Right lobe of liver (tissue), 6 donors: ENCODE data around the gene MYO15B. TPM values are rescaled to one million over a fixed set of nuclear protein-coding genes. Genes with fewer than 3 reads are reported as not detected.
A peak's percentile ranks its signal among the peaks of the same experiment; 100 is the strongest.

Experiments used
- ATAC-seq, 4 donors: fragments of 200-7000 bp; cut with Tn5 transposase; one replicate each; pipeline ENCODE4 v1.9.1; 2020; ENCODE audit warnings: mild to moderate bottlenecking in 4 of 4, moderate library complexity in 4 of 4
- DNase-seq, 3 donors: peaks; one replicate each; pipeline ENCODE4 v3.0.0-alpha.2; 2020
- H3K27ac ChIP-seq, 3 donors: fragments of 200-600 bp; one replicate each; pipeline ENCODE4 v1.8.0; 2022
- H3K27me3 ChIP-seq, 2 donors: fragments of 200-600 bp; one replicate each; pipeline ENCODE4 v1.8.0; 2022
- H3K36me3 ChIP-seq, 4 donors: fragments of 200-600 bp; sonication (generic) in 1 of 4; one replicate each; pipeline versions ENCODE4 v1.5.1 to v1.8.0; 2017 to 2022; ENCODE audit warnings: control low read depth in 1 of 4
- H3K4me1 ChIP-seq, 4 donors: fragments of 200-600 bp; sonication (generic) in 1 of 4; one replicate each; pipeline versions ENCODE4 v1.5.1 to v1.8.0; 2017 to 2022; ENCODE audit warnings: control low read depth in 1 of 4
- H3K4me3 ChIP-seq, 3 donors: fragments of 200-600 bp; one replicate each; pipeline ENCODE4 v1.8.0; 2022
- H3K9me3 ChIP-seq, 4 donors: fragments of 200-600 bp; sonication (generic) in 1 of 4; one replicate each; pipeline versions ENCODE4 v1.5.1 to v1.8.0; 2017 to 2022; ENCODE audit warnings: control low read depth in 1 of 4
- CTCF ChIP-seq, 4 donors: fragments of 200-600 bp in 3 of 4; fragments of 450-650 bp in 1 of 4; IDR thresholded peaks; one replicate each; pipeline versions ENCODE4 v1.5.1 to v1.8.0; 2016 to 2022; ENCODE audit warnings: antibody characterized with exemption in 4 of 4, mild to moderate bottlenecking in 2 of 4
- POLR2A ChIP-seq: fragments of 450-650 bp; IDR thresholded peaks from one replicate; pipeline ENCODE4 v1.6.1; 2017; ENCODE audit warnings: antibody characterized with exemption, mild to moderate bottlenecking
- WGBS: methylation state at CpG from one replicate; pipeline ENCODE4 v1.1.6; 2018; ENCODE audit warnings: low coverage, low lambda C conversion rate; ENCODE audit not compliant: insufficient coverage; ENCODE audit errors: missing lambda C conversion rate; 5-methylcytosine and 5-hydroxymethylcytosine counted together
- intact Hi-C, 2 donors: fragments of 100-400 bp; cut with DNase I; formaldehyde crosslinking; loops; one replicate each; pipeline versions ENCODE4 v1.11.2 to v1.14.1; 2022
- total RNA-seq, 6 experiments: library from RNA; depleted of rRNA in 2 of 6; stranded (reverse); fragments of >200 nt in 2 of 6; fragmentation: NEBNext Ultra II Directional in 3 of 6; extraction: Animal tissue kit (Norgen Biotek cat#: 25700) in 3 of 6; gene quantifications; one replicate each; pipeline versions ENCODE4 v1.1.0 to v1.2.4, GENCODE V29; 2016 to 2023
- donor health status: DM: no; HTN: yes; CAD: no.
- donor health status: DM: no; HTN: no; CAD: no.
- donor health status: DM: no; HTN: no; CAD: no.
- donor health status: DM: no; HTN: yes; CAD: no.
- donor health status: DM: no; HTN: yes; CAD: no.

The MYO15B gene
- total RNA-seq, 6 experiments from 2014 or later, result 26.4 to 104 (median 52.9) TPM

DNA sequence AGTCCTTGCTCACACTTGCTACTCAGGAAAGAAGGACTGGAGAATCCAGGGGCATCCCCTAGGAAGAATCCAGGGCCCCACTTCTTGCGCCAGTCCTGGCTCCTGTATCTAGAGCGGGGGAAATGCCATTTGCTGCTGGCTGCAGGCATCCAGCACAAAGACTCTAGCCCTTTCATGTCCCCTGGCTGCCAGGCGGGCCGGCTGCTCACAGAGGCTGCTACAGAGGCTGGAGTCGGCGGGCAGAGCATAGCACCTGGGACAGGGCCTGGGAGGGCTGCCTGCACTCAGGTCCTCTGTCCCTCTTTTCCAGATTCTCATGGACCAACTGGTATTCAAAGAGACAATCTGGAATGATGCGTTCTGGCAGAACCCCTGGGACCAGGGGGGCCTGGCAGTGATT, 59.5 kb downstream of the MYO15B start:
- DNase-seq, result peak in 1 of 3 donors; percentile 50
- no peak for ATAC-seq
- H3K27ac ChIP-seq, result peak overlapping the region in 2 of 3 donors; percentile 65 to 86
- TF ChIP-seq POLR2A (no peak), CTCF (IDR thresholded peaks at IDR 0.05) (no peak)
- intact Hi-C loops, result no loop called here
- no peaks in the 10 kb centered on the region for H3K9me3 ChIP-seq
- H3K4me3 ChIP-seq, result no peak overlapping the region
- H3K27me3 ChIP-seq, result no peaks in the 10 kb centered on the region
- H3K4me1 ChIP-seq, result peaks cover 0 to 15% (median 6%) of the 10 kb centered on the region in 4 donors
- no CpG with 5 or more reads among the region's 7 CpGs for WGBS
- peaks cover 0 to 25% (median 9%) of the 10 kb centered on the region in 4 donors for H3K36me3 ChIP-seq

DNA sequence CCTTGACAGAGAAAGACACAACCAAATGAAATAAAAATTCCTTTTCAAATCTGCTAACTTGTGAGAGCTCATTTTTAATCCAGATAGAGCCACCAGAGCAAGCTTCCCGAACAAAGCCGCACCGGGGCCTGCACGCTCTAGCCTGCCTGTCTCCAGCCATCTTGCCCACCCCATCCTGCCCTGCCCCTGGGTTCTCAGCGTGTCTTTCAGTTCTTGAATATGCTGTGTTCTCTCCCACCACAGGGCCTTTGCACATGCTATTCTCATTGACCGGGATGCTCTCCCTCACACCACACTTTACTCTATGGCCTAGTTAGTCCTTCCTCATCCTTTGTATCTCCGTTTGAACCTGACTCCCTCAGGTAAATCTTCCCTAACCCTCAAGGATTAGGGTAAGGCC, 60.3 kb downstream of the MYO15B start:
- intact Hi-C loops, result no loop called here
- H3K27ac ChIP-seq, result no peak overlapping the region
- ATAC-seq, result no peak

DNA sequence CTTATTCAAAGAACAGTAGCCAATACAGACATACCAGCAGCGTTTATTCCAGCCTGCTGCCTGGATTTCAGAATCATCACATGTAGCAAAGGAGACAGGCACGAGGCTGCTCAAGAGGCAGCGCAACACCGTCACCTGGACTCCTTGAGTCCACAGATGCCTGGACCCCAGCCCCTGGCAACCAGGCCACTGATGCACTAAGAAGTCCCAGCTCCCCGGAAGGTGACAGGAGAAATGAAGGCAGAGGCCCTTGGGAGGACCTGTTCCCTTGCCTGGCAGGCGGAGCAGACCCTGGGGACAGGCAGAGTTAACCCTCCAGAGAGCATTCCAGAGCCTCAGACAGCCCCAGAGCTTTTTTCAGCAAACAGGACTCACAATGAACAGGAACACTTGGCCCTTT, 62.1 kb downstream of the MYO15B start:
- H3K27me3 ChIP-seq, result no peaks in the 10 kb centered on the region
- DNase-seq (peak in 1 of 3 donors; percentile 22), ATAC-seq (no peak)
- intact Hi-C loops, result no loop called here
- H3K9me3 ChIP-seq, result no peaks in the 10 kb centered on the region
- no peak overlapping the region for H3K4me3 ChIP-seq
- TF ChIP-seq POLR2A (no peak), CTCF (IDR thresholded peaks at IDR 0.05) (no peak)
- H3K36me3 ChIP-seq, result peaks cover 0 to 37% (median 9%) of the 10 kb centered on the region in 4 donors
- WGBS, result no CpG with 5 or more reads among the region's 6 CpGs
- H3K27ac ChIP-seq, result no peak overlapping the region
- H3K4me1 ChIP-seq, result peaks cover 0 to 15% (median 6%) of the 10 kb centered on the region in 4 donors

More for the DNA sequence above, 60.3 kb downstream of the MYO15B start:
- DNase-seq, result peak in 1 of 3 donors; percentile 30
- no peaks in the 10 kb centered on the region for H3K27me3 ChIP-seq
- H3K4me3 ChIP-seq, result no peak overlapping the region
- peaks cover 0 to 15% (median 6%) of the 10 kb centered on the region in 4 donors for H3K4me1 ChIP-seq
- 90% methylated on average over 2 of the region's 7 CpGs for WGBS
- TF ChIP-seq CTCF (IDR thresholded peaks at IDR 0.05) (no peak), POLR2A (no peak)
- no peaks in the 10 kb centered on the region for H3K9me3 ChIP-seq
- peaks cover 0 to 30% (median 9%) of the 10 kb centered on the region in 4 donors for H3K36me3 ChIP-seq

GRCh38 chr17:75650874-75651273, 63.3 kb downstream of the MYO15B start:
- Histone ChIP-seq H3K4me3 (no peak overlapping the region), H3K4me1 (peaks cover 0 to 9% (median 3%) of the 10 kb centered on the region in 4 donors), H3K36me3 (peaks cover 0 to 41% (median 11%) of the 10 kb centered on the region in 4 donors), H3K27me3 (no peaks in the 10 kb centered on the region), H3K9me3 (no peaks in the 10 kb centered on the region), H3K27ac (no peak overlapping the region)
- TF ChIP-seq POLR2A, result no peak
- TF ChIP-seq CTCF (IDR thresholded peaks at IDR 0.05), result no peak
- no peak for DNase-seq
- 82% methylated on average over 4 of the region's 7 CpGs for WGBS
- intact Hi-C loops, result no loop called here
- ATAC-seq, result no peak
